NCI-H748 treated with DMSO at 0.1 percent for 48 hours (cell line): Measurements from ENCODE around the gene FBXO10.
"Not testable (repeated sequence)": the region's sequence is repeated elsewhere in the genome, so short reads cannot be mapped to it uniquely, and the experiment has no call there.

ENCODE experiments used
- DNase-seq: peaks from one replicate; lab custom pipeline; 2025; lab: John Stamatoyannopoulos, UW

The FBXO10 gene, protein sequence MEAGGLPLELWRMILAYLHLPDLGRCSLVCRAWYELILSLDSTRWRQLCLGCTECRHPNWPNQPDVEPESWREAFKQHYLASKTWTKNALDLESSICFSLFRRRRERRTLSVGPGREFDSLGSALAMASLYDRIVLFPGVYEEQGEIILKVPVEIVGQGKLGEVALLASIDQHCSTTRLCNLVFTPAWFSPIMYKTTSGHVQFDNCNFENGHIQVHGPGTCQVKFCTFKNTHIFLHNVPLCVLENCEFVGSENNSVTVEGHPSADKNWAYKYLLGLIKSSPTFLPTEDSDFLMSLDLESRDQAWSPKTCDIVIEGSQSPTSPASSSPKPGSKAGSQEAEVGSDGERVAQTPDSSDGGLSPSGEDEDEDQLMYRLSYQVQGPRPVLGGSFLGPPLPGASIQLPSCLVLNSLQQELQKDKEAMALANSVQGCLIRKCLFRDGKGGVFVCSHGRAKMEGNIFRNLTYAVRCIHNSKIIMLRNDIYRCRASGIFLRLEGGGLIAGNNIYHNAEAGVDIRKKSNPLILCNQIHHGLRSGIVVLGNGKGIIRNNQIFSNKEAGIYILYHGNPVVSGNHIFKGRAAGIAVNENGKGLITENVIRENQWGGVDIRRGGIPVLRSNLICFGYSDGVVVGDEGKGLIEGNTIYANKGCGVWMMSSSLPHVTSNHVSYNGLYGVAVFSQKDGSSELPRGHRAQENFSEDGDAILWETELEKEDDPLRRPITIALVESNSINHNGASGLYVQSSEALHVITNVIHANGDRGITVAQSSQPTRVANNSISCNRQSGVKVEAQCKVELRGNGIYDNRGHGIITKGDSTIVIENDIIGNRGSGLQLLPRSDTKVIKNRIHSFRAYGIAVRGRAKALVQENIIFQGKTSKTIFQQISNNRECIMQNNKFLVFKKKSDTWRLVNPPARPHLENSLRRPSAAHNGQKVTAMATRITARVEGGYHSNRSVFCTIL

DNA sequence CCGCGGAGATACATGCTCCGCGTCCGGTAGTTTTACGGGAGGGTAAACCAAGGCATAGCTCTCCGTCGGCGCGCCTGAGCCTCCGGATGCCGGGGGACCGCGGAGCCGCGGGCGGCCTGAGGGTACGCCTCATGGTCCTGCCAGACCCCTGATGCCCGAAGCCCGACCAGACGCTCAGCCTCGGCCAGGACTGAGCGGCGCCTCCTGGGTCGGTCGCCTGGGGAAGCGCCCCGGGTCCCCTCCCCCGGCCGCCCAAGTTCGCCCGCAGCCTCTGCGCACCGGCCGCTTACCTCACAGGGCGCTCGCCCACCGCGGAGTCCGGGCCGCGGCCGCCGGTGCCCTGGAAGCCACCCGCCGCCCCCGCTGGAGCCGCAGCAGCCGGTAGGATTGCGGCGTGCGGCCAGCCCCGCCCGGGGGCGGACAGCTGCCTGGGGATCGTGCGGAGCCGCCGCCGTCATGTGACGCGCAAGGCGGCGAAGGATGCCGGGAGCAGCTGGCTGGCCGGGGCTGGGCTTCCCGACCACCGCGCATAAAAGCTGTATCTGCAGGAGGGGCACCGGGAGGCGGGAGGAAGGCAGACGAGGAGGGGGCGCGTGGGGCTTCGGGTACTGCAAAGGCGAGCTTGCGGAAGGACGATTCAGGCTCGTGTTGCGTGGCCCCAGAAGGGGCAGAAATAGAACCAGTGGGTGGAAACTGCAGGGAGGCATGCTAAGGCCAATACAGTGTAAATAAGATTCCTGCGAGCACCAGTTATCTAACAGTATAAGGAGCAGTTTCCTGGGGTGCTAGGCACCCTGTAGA is at the start of gene FBXO10:
Gene FBXO10, minus strand, starts transcription at position 460 of the 801 bp plus-strand sequence. CDS start 34,612 bp downstream, outside the sequence.
- peak; percentile 70 for DNase-seq

DNA sequence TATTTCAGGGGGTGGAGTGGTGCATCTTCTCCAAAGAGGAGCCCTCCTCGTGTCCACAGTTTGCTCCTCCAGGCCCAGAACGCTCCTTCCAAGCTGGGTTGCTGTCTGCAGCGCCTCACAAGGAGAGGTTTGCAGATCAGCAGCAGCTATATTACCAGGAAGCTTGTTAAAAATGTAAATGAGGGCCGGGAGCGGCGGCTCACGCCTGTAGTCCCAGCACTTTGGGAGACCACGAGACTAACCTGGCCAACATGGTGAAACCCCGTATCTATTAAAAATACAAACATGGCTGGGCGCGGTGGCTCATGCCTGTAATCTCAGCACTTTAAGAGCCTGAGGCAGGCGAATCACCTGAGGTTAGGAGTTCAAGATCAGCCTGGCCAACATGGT is 49.6 kb upstream of the FBXO10 start:
- no peak for DNase-seq

DNA sequence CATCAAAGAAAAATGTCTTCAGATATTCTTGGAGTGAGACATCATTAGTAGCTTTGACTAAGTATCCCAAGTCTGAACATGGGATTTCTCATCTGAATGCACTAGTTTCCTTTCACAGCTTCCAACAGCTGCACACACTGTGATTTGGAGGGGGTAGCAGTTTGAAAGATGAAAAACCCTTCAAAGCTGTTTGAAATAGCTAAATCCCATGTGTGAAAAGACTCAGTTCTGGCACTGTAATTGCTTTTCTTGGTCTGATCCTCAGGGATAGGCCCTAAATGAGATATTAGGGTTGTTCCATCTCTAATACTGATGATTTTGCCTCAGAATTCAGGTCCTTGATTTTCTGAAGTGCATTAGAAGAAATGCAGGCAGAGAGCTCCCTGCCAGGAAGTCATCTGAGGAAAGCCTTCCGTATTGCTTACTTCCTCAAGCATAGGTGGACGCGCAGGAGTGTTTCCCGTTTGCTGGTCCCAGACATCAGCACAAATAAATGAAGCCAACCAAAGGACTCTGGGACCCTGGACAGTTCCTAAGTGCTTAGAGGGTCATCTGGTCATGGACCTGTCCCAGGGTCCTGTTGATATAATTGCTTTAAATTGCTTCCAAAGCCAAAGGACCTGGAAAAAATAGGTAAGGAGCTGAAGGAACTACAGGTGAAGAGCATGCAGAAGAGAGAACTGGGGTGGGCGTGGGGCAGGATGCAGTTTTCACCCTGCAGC is 49.0 kb upstream of the FBXO10 start:
- no peak for DNase-seq

DNA sequence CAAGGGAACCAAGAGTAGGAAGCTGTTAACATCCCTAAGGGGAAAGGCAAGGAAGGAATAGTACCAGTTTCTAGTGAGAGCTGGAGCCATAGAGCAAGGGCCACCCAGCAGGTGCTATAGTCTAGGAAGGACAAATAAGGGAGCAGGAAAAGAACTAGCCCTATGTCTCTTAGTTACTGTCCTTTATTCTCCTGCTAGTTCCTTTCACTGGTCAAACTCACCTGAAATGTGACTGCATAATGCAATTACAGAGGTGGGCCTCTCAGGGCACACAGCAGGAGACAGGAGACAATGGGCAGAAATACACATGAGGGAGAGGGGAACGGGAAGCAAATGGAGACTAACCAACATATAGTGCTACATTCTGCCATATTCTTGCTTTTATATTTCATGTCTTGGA is 47.9 kb upstream of the FBXO10 start:
- no peak for DNase-seq

DNA sequence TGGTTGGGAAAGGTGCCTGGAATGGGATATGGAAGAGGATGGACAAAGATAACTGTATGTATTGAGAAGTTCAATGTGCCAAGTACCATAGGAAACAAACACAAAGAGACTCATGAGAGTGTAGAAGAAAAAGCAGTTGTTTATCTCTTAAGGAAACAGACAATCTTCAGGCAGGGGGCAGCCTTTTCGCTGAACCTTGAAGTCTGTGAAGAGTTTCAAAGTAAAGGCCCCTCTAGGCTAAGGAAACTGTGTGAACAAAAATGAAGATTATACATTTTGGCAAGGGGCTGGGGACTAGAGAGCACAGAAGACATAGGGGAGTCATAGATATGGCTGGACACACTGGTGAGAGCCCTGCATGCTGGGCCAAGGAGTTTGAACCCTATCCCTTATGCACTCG is 47.1 kb upstream of the FBXO10 start:
- DNase-seq, result no peak

DNA sequence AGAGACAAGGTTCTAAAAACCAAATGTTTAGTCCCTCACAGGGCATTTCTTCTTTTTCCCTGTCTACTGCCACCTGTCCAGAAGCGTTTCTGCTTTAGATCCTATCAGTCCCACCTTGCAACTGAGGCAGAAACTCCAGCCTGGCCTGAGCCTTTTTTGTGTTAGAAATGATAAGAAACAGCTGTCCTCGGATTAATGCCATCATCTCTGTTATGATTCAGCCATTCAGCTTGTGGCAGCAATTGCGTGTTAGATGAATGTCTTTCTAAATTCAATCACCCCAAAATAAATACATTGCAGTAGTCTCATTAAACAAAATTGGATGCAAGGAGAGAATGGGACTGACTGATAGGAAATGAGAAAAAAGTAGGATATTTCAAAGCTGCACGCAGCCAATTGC is 46.3 kb upstream of the FBXO10 start:
- no peak for DNase-seq

DNA sequence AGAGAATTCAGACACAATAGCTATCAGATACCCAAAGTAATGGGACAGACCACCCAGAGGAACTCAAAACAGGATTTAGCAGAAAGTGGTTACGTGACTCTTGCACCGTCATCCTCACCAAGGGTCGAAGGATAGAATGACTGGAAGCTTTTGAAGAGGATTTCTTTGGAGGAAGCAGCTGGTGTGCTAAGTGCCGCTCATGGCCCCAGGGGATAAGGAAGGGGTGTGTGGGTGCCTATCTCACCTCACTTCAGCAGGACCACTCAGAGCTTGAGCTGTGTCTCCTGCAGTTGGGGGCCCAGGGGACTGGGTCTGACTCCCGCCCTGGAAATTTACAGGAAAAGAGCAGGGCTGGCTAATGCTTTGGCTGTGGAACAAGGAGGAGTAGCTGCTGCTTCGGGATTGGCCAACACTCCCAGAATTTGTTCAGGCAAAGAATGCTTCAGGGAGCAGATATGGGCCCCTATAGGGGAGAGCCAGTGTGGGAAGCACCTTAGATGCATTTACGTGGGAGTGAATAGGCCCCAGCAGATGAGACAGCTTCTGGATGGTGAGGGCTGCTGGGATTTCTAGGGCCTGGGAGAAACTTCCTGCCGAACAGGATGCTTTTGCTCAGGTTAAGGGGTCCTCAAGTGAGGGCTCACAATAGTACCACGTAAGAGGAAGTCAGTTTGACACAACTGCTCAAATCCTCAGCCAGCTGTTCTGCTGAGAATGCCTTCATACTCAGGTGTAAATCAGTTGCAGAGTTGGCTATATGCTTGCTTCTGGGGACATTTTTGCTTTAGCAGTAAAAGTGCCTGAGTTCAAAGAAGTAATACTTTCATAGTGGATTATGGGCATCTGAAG is 45.3 kb upstream of the FBXO10 start:
- no peak for DNase-seq

DNA sequence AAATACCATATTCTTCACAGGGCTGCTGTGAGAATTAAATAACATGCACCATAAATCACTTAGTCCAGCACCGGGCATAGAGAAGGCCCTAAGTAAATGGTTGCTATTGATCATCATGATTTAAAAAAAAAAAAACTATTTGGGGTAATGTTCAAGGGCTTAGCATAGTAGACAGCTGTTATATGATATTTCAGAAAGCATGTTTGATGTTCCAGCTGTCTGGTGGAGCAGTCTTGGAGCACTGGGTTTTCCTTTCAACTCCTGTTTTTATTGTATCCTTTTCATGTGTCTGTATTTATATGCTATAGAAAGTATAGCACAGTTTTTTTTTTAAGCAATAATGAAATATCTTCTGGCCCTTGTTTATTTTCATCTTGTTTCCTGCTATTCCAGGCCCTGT is 44.2 kb upstream of the FBXO10 start:
- DNase-seq, result no peak

DNA sequence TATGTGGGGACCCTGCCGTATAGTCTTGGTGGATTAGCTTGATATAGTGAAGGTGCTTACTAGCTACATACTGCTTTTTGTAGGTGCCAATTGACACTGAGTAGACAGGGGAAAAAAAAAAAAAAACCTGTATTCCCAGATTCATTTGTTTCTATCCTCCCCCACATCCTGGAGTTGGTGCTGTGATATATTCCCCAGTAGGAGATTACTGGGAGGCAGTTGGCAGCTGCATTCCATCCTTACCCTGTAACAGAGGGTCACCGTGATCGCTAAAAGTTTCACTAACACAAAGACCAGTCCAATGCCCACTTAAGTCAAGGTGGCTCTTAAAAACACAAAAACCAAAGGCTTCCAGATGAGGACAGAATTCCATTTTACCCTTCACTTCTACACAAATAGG is 43.6 kb upstream of the FBXO10 start:
- DNase-seq, result no peak

DNA sequence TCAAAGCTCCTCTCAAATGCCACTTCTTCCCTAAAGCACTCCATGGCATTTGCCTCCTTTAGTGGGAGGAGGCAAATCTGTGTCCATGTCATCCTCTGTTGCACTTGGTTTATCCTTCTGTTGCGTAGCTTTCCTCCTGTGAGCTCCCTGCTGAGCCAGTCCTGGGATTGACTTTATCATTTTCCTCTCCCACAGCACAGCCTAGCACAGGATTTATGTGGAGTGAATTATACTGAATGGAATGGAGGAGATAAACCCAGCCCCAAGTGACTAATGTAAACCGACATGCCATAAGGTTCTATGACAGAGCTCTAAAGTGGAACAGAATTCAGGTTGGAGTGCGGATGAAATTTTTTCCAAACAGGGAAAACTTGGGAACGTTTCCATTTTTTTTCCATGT is 42.6 kb upstream of the FBXO10 start:
- DNase-seq, result no peak

DNA sequence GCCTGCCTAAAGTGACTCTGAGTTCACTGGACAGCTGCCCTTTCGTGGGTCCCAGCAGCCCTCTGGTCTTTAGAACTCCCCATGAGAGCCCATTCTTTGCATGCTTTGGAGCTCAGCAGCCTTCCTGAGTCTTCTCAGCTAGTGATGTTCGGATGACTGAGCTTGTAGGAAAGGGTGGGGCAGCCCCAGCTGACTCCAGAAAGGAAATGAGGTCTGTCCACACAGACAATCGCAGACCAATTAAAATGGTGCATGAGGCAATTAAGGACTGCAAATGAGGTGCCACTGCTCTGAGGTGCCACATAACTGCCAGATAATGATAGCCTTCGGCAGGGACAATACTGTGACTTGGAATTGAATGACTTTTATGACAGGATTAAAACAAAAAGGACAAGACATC is 41.7 kb upstream of the FBXO10 start:
- peak; percentile 61 for DNase-seq

DNA sequence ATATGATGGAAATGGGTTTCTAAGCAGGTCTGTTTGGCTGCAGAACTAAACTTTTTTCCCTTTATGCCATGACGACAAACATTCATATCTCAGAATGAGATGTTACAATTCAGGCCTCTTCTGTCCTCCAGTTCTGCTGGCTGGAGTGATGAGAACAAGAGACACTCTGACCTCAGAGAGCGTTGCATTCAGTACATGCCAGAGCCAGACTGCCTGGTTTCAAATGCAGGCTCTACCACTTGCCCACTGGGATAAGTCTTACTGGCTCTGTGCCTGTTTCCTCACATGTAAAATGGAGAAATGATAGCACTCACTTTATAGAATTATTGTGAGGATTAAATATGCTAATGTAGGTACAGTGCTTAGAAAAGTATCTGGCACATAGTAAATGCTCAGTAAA is 41.0 kb upstream of the FBXO10 start:
- DNase-seq, result no peak

DNA sequence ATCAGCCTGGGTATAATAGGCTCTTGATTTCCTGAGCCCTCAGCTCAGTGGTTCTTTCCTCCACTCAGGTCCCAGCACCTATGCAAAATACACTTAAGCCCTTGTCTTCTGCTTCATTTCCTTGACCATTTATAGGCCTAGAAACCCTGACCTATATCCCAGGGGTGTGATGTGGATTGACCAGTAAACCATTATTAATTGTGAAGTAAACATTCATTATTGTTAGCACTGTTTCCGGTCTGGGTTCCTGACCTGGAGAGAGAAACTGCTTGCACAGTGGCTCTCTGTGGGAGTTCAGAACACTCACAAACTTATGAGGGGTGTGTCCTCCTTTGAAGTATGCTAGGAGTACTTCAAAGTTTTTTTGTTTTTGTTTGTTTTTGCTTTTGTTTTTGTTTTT is 35.8 kb upstream of the FBXO10 start:
- no peak for DNase-seq

DNA sequence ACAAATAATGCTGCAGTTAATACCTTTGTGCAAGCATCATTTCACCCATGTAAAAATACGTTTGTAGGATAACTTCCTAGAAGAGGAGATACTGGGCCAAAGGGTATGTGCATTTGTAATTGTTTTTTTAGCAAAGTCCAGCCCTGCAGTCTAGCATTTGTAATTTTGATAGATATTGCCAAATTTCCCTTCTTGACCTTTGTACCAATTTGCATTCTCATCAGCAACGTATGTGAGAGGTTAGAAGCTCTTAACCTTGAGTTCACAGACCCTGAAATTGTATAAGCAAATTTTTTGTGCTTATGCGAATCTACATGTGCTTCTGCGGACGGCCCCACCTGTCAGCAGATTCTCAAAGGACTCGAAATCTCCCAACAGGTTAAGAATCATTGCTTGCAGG is 34.8 kb upstream of the FBXO10 start:
- no peak for DNase-seq

DNA sequence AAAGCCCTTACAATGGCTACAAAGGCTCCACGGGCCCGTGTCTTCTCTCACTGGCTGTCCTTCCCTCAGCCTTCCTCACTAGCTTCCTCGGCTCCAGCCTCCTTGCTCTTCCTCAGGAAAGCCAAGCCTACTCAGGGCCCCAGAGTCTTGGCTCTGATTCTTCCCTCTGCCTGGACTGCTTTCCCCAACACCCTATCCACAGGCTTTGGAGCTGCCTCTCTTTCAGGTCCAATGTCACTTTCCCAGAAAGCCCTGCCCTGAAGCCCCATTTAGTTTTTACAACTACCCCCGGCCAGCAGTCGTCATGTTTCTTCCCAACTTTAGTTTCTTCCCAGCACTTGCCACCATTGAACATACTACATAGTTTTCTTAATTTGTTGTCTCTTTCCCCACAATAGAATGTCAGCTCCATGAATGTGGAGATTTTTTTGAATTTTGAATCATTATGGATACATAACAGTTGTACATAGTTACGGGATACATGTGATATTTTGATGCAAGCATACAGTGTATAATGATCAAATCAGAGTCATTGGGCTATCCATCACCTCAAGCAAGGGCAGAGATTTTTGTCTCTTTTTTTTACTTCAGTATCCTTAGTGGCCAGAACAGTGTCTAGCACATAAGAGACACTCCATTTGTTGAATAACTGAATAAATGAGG is 33.7 kb upstream of the FBXO10 start:
- no peak for DNase-seq

DNA sequence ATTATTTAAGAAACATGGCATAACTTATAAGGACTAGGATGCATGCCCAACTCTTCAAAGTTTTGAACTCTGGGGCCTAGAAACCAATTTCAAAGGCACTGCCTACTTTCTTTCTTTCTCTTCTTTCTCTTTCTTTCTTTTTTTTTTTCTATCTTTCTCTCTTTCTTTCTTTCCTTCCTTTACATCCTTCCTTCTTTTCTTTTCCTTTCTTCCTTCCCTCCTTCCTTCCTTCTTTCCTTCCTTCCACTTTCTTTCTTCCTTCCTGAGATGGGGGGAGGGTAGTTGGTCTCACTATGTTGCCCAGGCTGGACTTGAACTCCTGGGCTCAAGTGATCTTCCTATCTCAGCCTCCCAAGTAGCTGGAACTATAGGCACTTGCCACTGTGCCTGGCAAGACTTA is 32.1 kb upstream of the FBXO10 start:
- DNase-seq, result no peak

DNA sequence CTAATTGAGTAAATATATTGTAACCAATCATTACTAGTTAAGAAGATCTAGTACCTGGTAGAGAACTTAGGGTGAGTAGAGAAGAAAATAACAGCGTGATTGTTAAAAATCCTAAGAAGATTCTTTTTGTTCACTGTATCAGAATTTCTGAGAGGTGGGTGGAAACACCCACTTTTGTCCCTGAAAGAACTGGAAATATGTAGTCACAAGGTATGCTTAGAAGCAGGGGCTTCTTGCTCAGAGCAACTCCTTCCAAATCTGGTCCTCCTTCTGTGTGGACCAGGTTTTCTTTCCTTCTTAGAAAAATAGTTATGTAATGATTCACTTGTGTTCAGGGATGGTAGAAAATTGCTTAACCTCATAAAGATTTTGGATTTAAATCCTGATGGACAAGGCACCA is 28.1 kb upstream of the FBXO10 start:
- no peak for DNase-seq

DNA sequence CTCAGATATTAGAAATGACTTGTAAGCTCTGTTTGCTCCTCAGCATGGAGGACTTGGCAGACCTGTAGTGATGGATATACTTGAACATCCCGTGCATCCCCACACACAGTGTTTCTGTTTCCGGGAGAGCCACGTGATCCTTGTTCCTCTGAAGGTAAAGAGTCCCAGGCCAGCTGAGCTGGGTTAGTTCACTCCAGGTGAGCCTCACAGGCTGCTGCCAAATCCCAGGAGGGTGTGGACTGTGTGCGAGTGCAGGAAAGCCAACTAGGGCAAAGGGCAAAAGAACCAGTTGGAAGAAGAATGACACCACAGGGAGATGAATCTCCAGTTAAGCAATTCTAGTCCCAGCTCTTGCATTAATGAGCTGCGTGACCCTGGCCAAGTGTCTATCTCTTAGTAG is 26.6 kb upstream of the FBXO10 start:
- DNase-seq, result no peak

DNA sequence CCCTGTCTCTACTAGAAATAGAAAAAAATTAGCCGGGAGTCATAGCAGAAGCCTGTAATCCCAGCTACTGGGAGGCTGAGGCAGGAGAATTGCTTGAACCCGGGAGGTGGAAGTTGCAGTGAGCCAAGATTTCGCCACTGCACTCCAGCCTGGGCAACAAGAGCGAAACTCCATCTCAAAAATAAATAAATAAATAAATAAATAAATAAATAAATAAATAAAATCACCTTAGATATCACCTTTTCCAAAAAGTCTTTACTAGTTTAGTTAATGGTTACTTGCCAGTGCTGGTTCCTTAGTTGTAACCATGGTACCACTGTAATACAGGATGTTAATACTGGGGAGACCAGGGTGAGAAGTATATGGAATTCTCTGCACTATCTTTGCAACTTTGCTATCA is 25.9 kb upstream of the FBXO10 start:
- DNase-seq, result not testable (repeated sequence)

DNA sequence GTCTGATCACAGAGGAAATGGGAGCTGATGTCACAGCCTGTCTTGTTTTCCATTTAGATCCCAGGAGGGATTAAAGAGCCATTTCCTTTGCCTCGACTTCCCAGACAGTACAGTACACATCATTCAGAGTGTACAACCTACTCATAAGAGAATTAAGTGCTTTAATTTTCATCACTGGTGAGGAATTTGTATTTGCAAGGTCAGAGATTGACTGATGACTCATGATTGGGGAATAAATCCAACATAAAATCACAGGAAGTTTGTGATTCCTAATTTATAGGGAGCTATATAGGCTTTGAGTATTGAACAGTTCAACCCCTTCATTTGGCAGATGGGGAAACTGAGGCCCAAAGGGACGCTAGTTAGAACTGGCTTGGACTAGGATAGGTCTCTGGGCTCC is 20.3 kb upstream of the FBXO10 start:
- DNase-seq, result no peak
